ENCODE data around the gene ECPAS.

DNA sequence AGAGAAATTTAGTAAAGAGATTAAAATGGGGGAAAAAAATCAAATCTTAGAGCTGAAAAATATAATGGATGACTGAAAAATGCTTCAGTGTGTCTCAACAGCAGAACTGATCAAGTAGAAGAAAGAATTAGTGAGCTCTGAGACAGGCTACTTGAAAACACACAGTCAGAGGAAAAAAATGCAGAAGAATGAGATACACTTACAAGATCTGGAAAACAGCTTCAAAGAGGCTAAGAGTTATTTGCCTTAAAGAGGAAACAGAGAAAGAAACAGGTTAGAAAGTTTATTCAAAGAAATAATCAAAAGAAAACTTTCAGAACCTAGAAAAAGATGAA, 83.7 kb downstream of the ECPAS start:
- TF ChIP-seq, protein P1, sequence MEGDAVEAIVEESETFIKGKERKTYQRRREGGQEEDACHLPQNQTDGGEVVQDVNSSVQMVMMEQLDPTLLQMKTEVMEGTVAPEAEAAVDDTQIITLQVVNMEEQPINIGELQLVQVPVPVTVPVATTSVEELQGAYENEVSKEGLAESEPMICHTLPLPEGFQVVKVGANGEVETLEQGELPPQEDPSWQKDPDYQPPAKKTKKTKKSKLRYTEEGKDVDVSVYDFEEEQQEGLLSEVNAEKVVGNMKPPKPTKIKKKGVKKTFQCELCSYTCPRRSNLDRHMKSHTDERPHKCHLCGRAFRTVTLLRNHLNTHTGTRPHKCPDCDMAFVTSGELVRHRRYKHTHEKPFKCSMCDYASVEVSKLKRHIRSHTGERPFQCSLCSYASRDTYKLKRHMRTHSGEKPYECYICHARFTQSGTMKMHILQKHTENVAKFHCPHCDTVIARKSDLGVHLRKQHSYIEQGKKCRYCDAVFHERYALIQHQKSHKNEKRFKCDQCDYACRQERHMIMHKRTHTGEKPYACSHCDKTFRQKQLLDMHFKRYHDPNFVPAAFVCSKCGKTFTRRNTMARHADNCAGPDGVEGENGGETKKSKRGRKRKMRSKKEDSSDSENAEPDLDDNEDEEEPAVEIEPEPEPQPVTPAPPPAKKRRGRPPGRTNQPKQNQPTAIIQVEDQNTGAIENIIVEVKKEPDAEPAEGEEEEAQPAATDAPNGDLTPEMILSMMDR (conservative IDR thresholded peaks at IDR 0.05; ENCODE audit: low read depth, low read length), result no peak
- no peak for TF ChIP-seq EZH2 (IDR thresholded peaks at IDR 0.05; ENCODE audit: borderline replicate concordance, low read depth, low read length, poor library complexity, severe bottlenecking)

Measured in A673 (cell line).